IPS-15b (cell line): ENCODE data around the gene ACP3.
"Not testable (repeated sequence)": the region's sequence is repeated elsewhere in the genome, so short reads cannot be mapped to it uniquely, and the experiment has no call there.

Experiments used
- H3K27me3 ChIP-seq: one replicate; pipeline ENCODE4 v1.6.1; 2013; ENCODE audit warnings: low read length; ENCODE audit not compliant: control insufficient read depth, insufficient read depth
- H3K36me3 ChIP-seq: one replicate; pipeline ENCODE4 v1.6.1; 2013; ENCODE audit warnings: low read length; ENCODE audit not compliant: control insufficient read depth, insufficient read depth
- H3K4me1 ChIP-seq: one replicate; pipeline ENCODE4 v1.6.1; 2013; ENCODE audit warnings: mild to moderate bottlenecking, low read length; ENCODE audit not compliant: control insufficient read depth, insufficient read depth
- H3K4me3 ChIP-seq: one replicate; pipeline ENCODE4 v1.5.1; 2013; ENCODE audit warnings: low read depth, low read length
- H3K9ac ChIP-seq: one replicate; pipeline ENCODE4 v1.6.1; 2013; ENCODE audit warnings: low read depth, mild to moderate bottlenecking, low read length
- H3K9me3 ChIP-seq: one replicate; pipeline ENCODE4 v1.6.1; 2013; ENCODE audit warnings: mild to moderate bottlenecking, low read length; ENCODE audit not compliant: control insufficient read depth, insufficient read depth

Gene ACP3

DNA sequence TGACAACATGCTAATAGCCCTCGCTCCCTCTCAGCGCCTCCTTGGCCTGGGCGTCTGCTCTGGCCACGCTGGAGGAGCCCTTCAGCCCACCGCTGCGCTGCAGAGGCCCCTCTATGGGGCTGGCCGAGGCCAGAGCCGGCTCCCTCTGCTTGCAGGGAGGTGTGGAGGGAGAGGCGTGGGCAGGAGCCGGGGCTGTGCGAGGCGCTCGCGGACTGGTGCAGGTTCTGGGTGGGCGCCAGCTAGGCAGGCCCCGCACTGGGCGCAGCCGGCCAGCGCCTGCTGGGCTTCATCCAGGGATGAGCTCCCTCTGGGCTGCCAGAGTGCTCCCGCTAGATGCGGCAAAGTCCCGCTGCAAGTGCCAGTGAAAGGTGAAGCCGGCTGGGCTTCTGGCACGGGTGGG lies 79.0 kb downstream of the ACP3 start:
- Histone ChIP-seq H3K36me3 (no peaks in the 10 kb centered on the region), H3K4me1 (peaks cover 2% of the 10 kb centered on the region), H3K9me3 (no peaks in the 10 kb centered on the region), H3K27me3 (no peaks in the 10 kb centered on the region), H3K4me3 (no peak overlapping the region), H3K9ac (no peak overlapping the region)

- H3K27me3 ChIP-seq, result not testable (repeated sequence)
Measured at GRCh38 chr3:132396776-132397175, 79.6 kb downstream of the ACP3 start.

DNA sequence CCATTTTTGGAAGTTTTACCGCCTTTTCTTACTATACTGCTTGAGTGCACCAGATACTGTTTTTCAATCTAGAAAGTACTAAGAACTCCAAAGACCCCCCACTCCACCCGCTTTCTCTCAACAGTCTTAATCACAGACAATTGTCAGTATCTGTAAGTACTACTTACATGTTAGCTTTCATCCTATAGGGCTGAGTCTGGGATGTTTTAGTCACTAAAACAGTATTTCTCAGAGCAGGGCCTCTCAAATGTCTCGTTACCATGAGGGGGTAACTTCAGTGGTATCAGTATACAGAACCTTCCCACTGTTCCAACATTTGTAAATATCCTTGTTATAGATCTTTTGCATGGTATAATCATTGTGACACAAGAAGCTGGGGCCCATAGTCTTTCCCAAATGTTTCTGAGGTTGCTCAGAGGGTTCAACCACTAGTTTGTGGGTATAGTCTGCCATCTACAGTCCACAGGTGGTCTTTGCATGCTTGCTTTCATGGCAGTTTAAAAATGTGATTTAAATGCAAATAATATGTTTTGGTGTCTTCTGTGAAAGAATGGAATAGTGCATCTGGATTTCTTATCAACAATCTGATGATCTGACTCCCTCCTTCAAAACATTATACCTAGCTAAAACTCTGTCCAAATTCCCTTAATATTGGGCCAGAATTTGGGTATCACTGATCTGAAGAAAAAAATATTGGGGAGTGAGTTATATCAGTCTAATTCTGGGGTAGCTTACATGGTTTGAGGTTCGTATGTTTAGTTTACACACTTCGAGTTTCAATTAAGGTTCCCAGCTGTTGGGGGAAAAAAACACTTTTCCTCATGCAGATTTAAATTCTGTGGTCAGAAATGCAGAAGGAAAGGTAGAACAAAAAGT lies 82.1 kb downstream of the ACP3 start:
- H3K36me3 ChIP-seq, result no peaks in the 10 kb centered on the region
- no peaks in the 10 kb centered on the region for H3K9me3 ChIP-seq
- H3K27me3 ChIP-seq, result no peaks in the 10 kb centered on the region
- H3K4me1 ChIP-seq, result peaks cover 2% of the 10 kb centered on the region
- no peak overlapping the region for H3K9ac ChIP-seq
- no peak overlapping the region for H3K4me3 ChIP-seq

More at GRCh38 chr3:132396776-132397175, 79.6 kb downstream of the ACP3 start:
- H3K4me1 ChIP-seq, H3K4me3 ChIP-seq, H3K9me3 ChIP-seq, H3K9ac ChIP-seq, H3K36me3 ChIP-seq: not testable (repeated sequence)

- Histone ChIP-seq H3K9ac (no peak overlapping the region), H3K9me3 (no peaks in the 10 kb centered on the region), H3K27me3 (no peaks in the 10 kb centered on the region), H3K4me1 (no peaks in the 10 kb centered on the region), H3K36me3 (no peaks in the 10 kb centered on the region), H3K4me3 (no peak overlapping the region)
Measured at GRCh38 chr3:132401255-132401654, 84.0 kb downstream of the ACP3 start.

DNA sequence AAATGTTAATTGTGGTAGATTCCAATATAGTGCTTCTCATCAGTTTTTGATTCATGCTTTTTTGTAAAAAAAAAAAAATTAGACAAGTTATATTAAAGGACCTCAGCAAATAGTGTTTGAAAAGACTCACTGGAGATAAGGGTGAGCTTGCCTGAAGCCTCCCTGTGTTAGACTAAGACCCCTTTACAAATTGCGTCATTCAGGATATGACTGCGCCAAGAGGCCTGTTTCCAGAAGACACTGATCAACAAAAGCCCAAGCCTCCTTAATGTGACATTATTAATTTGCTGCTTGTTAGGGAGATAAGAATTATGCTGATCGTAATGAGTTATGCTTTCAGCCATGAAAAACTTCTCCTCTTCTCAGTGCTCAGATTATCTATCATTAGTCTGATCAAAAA lies 87.1 kb downstream of the ACP3 start:
- Histone ChIP-seq H3K27me3 (no peaks in the 10 kb centered on the region), H3K36me3 (no peaks in the 10 kb centered on the region), H3K4me1 (no peaks in the 10 kb centered on the region), H3K9ac (no peak overlapping the region), H3K9me3 (no peaks in the 10 kb centered on the region), H3K4me3 (no peak overlapping the region)

- Histone ChIP-seq H3K4me1 (no peaks in the 10 kb centered on the region), H3K36me3 (no peaks in the 10 kb centered on the region), H3K9ac (no peak overlapping the region), H3K4me3 (no peak overlapping the region), H3K9me3 (no peaks in the 10 kb centered on the region), H3K27me3 (no peaks in the 10 kb centered on the region)
Measured at GRCh38 chr3:132405188-132405587, 88.0 kb downstream of the ACP3 start.

GRCh38 chr3:132405609-132406299 lies 88.5 kb downstream of the ACP3 start:
- Histone ChIP-seq H3K4me3 (no peak overlapping the region), H3K9ac (no peak overlapping the region), H3K4me1 (no peaks in the 10 kb centered on the region), H3K27me3 (no peaks in the 10 kb centered on the region), H3K36me3 (no peaks in the 10 kb centered on the region), H3K9me3 (no peaks in the 10 kb centered on the region)

GRCh38 chr3:132406587-132406986 lies 89.4 kb downstream of the ACP3 start:
- no peaks in the 10 kb centered on the region for H3K27me3 ChIP-seq
- no peaks in the 10 kb centered on the region for H3K4me1 ChIP-seq
- H3K9me3 ChIP-seq, result no peaks in the 10 kb centered on the region
- H3K4me3 ChIP-seq, result no peak overlapping the region
- H3K9ac ChIP-seq, result no peak overlapping the region
- no peaks in the 10 kb centered on the region for H3K36me3 ChIP-seq

DNA sequence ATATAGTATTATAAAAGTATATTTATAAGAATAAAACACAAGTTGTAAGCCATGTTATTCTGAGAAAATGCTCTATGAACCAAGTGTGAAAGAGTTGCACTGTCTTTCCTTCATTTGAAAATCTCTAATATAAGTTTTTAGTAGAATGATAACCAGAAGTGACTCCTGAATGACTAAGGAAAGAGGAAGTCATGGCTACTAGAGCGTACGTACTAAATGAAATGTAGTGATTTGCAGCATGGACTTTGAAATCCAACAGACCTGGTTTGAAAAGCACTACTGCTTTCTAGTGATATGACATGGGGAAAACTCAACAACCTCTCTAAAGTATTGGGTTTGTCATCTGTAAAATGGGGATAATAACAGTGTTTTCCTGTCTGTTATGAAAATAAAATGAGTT lies 89.8 kb downstream of the ACP3 start:
- Histone ChIP-seq H3K36me3 (no peaks in the 10 kb centered on the region), H3K9ac (no peak overlapping the region), H3K9me3 (no peaks in the 10 kb centered on the region), H3K4me1 (no peaks in the 10 kb centered on the region), H3K4me3 (no peak overlapping the region), H3K27me3 (no peaks in the 10 kb centered on the region)
